HS-27A (cell line): ENCODE measurements around the gene SGCA.

Source experiments
- DNase-seq: peaks from one replicate; pipeline ENCODE4 v3.0.0-alpha.2; 2012; ENCODE audit warnings: low read depth, missing footprints

SGCA gene

GRCh38 chr17:50165867-50166517 lies at the start of gene SGCA:
Gene SGCA (plus strand): TSS chr17:50166005. CDS start chr17:50166041, 36 bp downstream.
- DNase-seq, result no peak

- DNase-seq, result no peak
Observed at GRCh38 chr17:50117202-50118051, 48.4 kb upstream of the SGCA start.

- no peak for DNase-seq
Observed at GRCh38 chr17:50118076-50118827, 47.6 kb upstream of the SGCA start.

GRCh38 chr17:50118828-50119218 lies 47.0 kb upstream of the SGCA start:
- no peak for DNase-seq

GRCh38 chr17:50120475-50121253 lies 45.1 kb upstream of the SGCA start:
- DNase-seq, result no peak

GRCh38 chr17:50122945-50123344 lies 42.9 kb upstream of the SGCA start:
- no peak for DNase-seq

- no peak for DNase-seq
Observed at GRCh38 chr17:50123649-50124349, 42.0 kb upstream of the SGCA start.

- no peak for DNase-seq
Observed at GRCh38 chr17:50125420-50125997, 40.3 kb upstream of the SGCA start.

- DNase-seq, result no peak
Observed at GRCh38 chr17:50127697-50128361, 38.0 kb upstream of the SGCA start.

GRCh38 chr17:50128441-50129352 lies 37.1 kb upstream of the SGCA start:
- no peak for DNase-seq

GRCh38 chr17:50129353-50129727 lies 36.5 kb upstream of the SGCA start:
- no peak for DNase-seq

- DNase-seq, result no peak
Observed at GRCh38 chr17:50129728-50130558, 35.9 kb upstream of the SGCA start, which contains the start of gene SAMD14. Gene SAMD14 (minus strand): TSS chr17:50130160. CDS start chr17:50124959, 5,201 bp downstream.

- DNase-seq, result no peak
Observed at GRCh38 chr17:50130559-50131305, 35.1 kb upstream of the SGCA start.

GRCh38 chr17:50132104-50132794 lies 33.6 kb upstream of the SGCA start:
- DNase-seq, result no peak

GRCh38 chr17:50133028-50133768 lies 32.6 kb upstream of the SGCA start:
- no peak for DNase-seq

- no peak for DNase-seq
Observed at GRCh38 chr17:50133769-50134099, 32.1 kb upstream of the SGCA start.
